Measurements from ENCODE around the gene EPS15. TPM values are rescaled to one million over a fixed set of nuclear protein-coding genes. Genes with fewer than 3 reads are reported as not detected.
A peak's percentile ranks its signal among the peaks of the same experiment; 100 is the strongest.
"Not testable (repeated sequence)": the region's sequence is repeated elsewhere in the genome, so short reads cannot be mapped to it uniquely, and the experiment has no call there.

Gene EPS15
- polyA plus RNA-seq, 5 donors = 36.0 to 63.1 (median 54.0) TPM

- DNase-seq = no peak
Observed at GRCh38 chr1:51341876-51342496, 177.1 kb downstream of the EPS15 start.

GRCh38 chr1:51340380-51340779 is 178.7 kb downstream of the EPS15 start:
- DNase-seq = no peak

GRCh38 chr1:51336711-51337110 is 182.4 kb downstream of the EPS15 start:
- no peak for DNase-seq

GRCh38 chr1:51336004-51336403 is 183.1 kb downstream of the EPS15 start:
- no peak for DNase-seq

- no peak for DNase-seq
Observed at GRCh38 chr1:51331206-51332100, 187.6 kb downstream of the EPS15 start.

- DNase-seq = no peak
Observed at GRCh38 chr1:51330331-51331201, 188.5 kb downstream of the EPS15 start, which contains the start of gene TTC39A. Gene TTC39A (minus strand): TSS chr1:51330562. CDS start chr1:51330477, 85 bp downstream.

- peak in 1 of 2 donors; percentile 40 for DNase-seq
Observed at GRCh38 chr1:51329443-51330325, 189.4 kb downstream of the EPS15 start.

GRCh38 chr1:51328926-51329325 is 190.1 kb downstream of the EPS15 start:
- DNase-seq = no peak

GRCh38 chr1:51328279-51328678 is 190.8 kb downstream of the EPS15 start:
- DNase-seq = no peak

- no peak for DNase-seq
Observed at GRCh38 chr1:51327386-51327785, 191.7 kb downstream of the EPS15 start.

- no peak for DNase-seq
Observed at GRCh38 chr1:51326839-51327238, 192.2 kb downstream of the EPS15 start.

- DNase-seq = no peak
Observed at GRCh38 chr1:51325878-51326755, 192.9 kb downstream of the EPS15 start.

- no peak for DNase-seq
Observed at GRCh38 chr1:51325391-51325790, 193.7 kb downstream of the EPS15 start.

- not testable (repeated sequence) for DNase-seq
Observed at GRCh38 chr1:51325011-51325385, 194.1 kb downstream of the EPS15 start.

GRCh38 chr1:51324251-51325010 is 194.6 kb downstream of the EPS15 start:
- DNase-seq = no peak

GRCh38 chr1:51323778-51324177 is 195.3 kb downstream of the EPS15 start:
- DNase-seq = no peak

GRCh38 chr1:51322417-51323101 is 196.5 kb downstream of the EPS15 start:
- no peak for DNase-seq

- DNase-seq = no peak
Observed at GRCh38 chr1:51321924-51322280, 197.2 kb downstream of the EPS15 start.

All from right lung (tissue), 5 donors.